ENCODE data around the gene ARHGEF2. TPM values are rescaled to one million over a fixed set of nuclear protein-coding genes. Genes with fewer than 3 reads are reported as not detected.

The ARHGEF2 gene
- total RNA-seq, 1 experiment from 2014 or later, result 155 TPM

DNA sequence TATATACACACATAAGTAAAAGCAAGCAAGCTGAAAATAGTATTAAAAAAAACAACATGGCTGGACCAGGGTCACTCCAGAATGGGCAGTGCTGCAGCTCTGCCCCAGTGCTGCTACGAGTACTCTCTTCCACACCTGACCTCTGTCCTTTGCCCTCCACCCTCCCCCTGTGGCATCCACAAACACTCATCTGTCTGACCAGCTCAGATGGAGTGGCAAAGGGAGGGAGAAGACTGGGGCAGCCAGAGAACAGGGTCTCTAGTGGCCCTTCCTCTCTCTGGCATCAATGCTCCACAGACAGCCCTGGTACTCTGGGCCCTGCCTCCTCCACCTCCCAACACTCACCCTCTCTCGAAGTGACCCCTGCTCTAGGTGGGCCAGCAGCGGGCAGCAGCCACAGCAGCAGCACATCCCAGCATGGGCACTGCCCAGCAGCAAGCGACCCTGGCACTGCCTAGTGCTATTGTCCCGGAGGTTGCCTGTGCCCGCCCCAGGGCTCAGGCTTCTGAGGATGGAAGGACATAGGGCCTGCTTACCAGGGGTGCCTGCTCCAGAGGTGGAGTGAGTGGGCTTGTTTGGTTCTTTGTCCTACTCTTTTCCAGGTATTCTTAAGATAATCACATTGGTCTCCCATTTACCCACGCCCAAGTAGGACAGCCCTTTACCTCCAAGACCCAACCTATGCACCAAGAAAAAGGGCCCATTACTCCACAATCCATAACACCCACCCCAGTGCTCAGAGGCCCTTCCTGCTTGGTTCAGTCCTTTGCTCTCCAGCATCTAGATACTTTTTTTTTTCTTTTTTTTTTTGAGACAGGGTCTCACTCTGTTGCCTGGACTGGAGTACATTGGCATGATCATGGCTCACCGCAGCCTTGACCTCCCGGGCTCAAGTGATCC is 6.2 kb downstream of the ARHGEF2 start:
- no peak for DNase-seq (ENCODE audit: low spot score)

GRCh38 chr1:155970531-155971167 is 7.7 kb downstream of the ARHGEF2 start:
- DNase-seq (ENCODE audit: low spot score), result peak; percentile 93

- no peak for DNase-seq (ENCODE audit: low spot score)
These were observed 9.0 kb downstream of the ARHGEF2 start for GRCh38 chr1:155969377-155969791.

DNA sequence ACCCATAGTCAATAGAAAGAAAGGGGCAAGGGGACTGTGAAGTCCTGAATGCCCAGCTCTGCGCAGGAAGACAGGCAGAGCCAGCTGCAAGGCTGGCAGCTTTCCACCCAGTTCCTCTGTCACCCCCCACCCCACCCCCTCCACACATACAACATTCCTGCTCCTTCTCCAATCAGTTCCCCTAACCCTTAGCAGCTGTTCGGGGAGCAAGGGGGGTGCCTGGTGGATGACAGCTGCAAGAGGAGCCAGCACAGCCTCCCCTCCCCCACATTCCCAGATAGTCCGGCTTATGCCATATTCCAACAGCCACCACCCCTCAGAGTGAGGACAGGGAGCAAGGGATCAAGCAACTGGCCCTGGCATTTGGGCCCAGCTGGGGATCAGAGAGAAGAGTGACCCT is 9.7 kb downstream of the ARHGEF2 start:
- DNase-seq (ENCODE audit: low spot score), result no peak

GRCh38 chr1:155968051-155968400 is 10.3 kb downstream of the ARHGEF2 start:
- no peak for DNase-seq (ENCODE audit: low spot score)

DNA sequence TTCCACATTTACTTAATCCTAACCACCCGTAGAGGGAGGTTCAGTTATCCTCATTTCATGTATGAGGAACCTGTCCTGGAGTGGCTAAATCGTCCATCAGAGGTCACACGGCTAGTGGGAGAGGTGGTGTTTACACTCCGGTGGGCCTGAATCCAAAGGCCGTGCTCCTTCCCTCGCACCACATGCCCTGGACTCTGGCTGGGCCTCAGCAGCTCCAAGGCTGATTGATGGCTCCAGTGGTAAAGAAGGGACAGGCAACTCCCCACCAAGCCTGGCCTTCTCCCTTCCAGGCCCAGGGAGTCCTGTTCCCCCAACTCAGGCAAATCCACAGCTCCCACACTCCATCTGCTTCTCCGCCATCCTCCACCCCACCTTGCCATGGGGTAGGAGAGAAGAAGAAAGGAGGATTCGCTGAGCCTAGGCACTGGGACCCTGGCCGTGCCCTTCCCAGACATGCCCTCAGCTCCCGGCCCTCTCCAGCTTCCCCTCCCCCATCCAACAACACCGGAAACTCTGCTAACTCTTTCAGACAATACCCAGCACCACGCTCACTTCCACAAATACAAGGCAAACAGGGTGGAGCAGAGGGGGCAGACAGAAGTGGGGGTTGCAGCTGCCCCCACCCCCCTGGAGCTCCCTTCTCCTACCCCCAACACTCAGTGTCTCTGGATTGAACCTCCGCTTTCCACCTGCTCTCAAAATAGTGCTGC is 10.9 kb downstream of the ARHGEF2 start:
- DNase-seq (ENCODE audit: low spot score), result no peak

DNA sequence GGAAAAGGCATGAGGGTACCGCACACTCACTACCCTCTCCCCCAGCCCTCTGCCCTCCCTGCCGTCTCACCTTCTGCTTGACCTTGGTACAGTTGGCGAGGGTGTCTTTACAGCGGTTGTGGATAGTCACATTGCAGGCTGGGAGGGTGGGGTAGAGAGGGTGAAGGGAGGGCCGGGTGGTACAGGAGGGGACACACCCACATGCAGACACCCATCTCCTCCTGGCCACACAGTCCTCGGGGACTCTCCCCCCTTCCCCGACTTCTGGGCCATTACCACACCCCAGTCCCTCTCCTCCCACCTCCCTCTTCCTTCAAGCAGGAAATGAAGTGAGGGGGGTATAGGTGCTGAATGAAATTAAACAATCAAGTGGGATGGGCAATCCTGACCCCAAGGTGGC is 11.6 kb downstream of the ARHGEF2 start:
- no peak for DNase-seq (ENCODE audit: low spot score)

- no peak for DNase-seq (ENCODE audit: low spot score)
These were observed 12.2 kb downstream of the ARHGEF2 start for GRCh38 chr1:155966135-155966534.

DNA sequence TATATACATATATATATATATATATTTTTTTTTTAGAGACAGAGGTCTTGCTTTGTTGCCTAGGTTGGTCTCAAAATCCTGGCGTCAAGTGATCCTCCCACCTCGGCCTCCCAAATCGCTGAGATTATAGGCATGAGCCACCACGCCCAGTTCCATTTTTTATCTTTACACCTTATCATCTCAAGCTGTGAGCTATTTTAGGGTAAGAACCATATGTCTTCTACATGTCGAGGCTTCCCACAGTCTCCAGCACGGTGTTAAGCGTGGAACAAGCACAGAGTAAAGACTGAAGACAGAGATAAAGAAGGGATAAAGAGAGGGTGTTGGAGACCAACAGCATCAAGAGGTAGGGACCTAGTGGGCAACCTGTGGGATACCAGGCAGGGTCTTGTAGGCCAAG is 14.2 kb downstream of the ARHGEF2 start:
- DNase-seq (ENCODE audit: low spot score), result no peak

DNA sequence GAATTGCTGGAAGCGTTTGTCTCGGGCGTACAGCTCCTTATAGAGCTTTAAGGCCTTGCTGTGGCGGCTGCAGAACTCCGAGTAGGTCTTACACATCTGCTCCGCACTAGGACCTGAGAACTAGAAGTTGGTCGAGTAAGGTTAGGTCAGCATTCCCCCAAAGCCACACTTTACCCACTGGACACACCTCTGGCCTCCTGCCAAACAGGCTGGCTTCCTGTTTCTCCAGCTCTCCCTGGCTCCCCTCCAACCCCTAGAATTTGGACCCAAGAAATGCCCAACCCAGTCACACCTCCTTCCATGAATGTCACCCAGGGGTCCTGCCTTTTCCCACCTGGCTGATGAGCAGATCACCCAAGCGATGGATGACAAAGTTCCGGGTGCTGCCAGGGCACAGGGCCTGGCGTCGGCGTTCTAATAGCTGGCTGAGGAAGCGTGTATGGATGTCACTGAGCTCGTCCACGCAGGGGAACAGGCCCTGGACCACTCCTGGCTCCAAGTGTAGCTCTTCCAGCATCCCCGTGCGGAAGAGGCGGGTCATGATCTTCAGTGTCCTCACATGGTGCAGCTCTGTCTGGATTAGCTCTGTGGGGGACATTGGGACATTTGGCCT is 15.6 kb downstream of the ARHGEF2 start:
- DNase-seq (ENCODE audit: low spot score), result peak; percentile 96

DNA sequence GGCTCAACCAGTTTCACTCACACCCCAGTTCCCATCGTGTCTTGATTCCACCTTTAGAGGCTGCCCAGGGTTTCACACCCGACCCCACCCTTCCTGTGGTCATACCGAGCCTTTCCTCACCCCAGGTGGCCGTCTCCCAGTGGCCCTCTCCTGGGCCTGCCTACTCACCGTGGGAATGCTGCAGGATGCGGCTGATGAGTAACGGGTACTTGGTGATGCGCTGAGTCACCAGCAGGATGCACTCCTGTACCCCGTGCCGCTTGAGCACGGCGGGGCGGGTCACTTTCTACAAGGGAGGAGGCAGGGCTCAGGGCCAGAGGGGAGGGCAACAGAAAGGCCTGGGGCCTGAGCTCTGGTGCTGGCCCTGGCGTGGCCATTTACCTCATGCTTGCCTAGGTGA is 16.4 kb downstream of the ARHGEF2 start:
- peak; percentile 100 for DNase-seq (ENCODE audit: low spot score)

DNA sequence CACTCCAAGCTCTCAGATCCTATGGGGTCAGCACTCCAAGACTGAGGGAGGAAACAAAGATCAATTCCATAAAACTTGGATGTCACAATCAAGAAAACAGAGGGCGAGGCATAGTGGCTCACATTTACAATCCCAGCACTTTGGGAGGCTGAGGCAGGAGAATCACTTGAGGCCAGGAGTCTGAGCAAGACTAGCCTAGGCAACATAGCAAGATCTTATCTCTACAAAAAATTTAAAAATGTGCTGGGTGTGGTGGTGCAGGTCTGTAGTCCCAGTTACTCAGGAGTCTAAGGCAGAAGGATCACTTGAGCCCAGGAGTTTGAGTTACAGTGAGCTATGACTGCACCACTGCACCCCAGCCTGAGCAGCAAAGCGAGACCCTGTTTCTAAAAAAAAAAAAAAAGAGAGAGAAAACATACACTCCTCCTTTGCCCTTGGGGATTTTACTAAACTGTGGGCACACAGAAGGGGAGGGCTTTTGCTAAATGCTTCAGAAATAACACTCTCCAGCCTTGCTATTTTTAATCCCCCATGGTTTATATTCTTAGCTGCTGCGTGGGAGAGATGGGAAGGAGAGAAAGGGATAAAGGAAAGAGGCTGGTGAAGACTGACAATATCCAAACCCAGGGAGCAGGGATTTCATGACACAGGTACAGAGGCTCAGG is 18.1 kb downstream of the ARHGEF2 start:
- DNase-seq (ENCODE audit: low spot score), result no peak

DNA sequence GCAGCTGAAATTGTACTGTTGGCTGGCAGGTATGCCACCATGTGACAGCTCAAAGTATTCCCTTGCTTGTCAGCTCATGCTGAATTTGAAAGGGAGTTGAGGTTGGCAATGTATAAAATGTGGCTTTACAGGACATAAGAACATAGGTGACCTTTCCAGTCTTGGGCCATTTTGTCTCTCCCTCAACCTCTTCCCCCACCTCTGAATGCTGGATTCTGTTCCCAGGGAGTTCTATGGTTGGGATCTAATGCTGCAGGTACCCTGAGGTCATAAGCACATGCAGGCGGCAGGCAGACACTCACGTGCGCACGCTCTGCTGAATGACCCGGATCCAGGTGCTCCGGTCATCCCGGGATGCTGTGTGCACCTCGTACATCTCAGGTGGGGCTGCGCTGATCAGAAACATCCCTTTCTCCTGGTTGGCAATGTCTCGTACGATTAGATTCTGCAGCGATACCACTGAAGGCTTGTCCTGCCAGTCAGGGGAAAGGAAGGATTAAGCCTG is 20.9 kb downstream of the ARHGEF2 start:
- no peak for DNase-seq (ENCODE audit: low spot score)

GRCh38 chr1:155954645-155955044 is 23.7 kb downstream of the ARHGEF2 start:
- no peak for DNase-seq (ENCODE audit: low spot score)

GRCh38 chr1:155952505-155952890 is 25.8 kb downstream of the ARHGEF2 start:
- DNase-seq (ENCODE audit: low spot score), result no peak

- DNase-seq (ENCODE audit: low spot score), result no peak
These were observed 26.4 kb downstream of the ARHGEF2 start for GRCh38 chr1:155951753-155952504.

- no peak for DNase-seq (ENCODE audit: low spot score)
These were observed 27.5 kb downstream of the ARHGEF2 start for GRCh38 chr1:155950829-155951228.

DNA sequence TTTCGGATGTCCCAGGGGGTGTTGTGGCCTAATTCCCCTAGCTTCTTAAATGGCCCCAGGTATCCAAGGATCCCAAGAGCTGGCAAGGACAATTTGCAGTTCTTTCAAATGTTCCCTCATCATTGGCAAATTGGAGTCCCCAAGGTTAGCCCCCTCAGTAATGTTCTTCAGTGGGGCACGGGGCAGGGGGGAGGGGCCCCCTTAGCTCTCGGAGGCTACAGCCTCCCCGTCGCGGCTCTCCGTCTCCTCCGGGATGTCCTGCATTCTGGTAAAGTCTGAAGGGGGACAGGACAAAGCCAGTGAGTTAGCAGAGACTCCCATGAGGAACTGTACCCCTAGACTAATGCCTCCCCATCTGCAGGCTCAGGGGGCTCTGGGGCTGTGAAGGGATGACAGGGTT is 30.6 kb downstream of the ARHGEF2 start:
- DNase-seq (ENCODE audit: low spot score), result no peak

DNA sequence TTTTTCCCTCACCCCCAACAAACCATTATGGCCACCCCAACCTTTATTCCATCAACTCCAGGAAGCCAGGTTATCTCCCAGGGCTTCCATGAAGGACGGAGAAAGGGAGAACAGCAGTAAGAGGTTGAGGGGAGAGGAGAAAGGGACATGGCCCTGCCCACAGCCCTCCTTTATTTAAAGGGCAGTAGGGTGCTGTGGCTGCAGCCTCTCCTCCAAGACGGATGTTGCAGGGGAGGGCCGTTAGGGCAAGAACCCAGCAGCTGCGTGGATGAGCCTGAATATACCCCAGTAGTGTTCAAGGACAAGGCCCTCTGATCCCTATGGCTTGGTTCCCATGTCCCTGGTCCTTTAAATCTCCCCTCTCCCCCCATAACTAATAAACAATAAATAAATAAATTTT is 31.1 kb downstream of the ARHGEF2 start:
- no peak for DNase-seq (ENCODE audit: low spot score)

GRCh38 chr1:155946633-155947219 is 31.6 kb downstream of the ARHGEF2 start:
- no peak for DNase-seq (ENCODE audit: low spot score)

- DNase-seq (ENCODE audit: low spot score), result no peak
These were observed 33.9 kb downstream of the ARHGEF2 start for GRCh38 chr1:155944444-155944799.

Data from A172 (cell line).